Measurements from ENCODE around the gene ALKBH3. TPM values are rescaled to one million over a fixed set of nuclear protein-coding genes. Genes with fewer than 3 reads are reported as not detected.

ALKBH3 gene
- total and polyA plus RNA-seq, 2 of the 13 experiments (the other 11 are each of a cell fraction or from before 2014, with no cell fraction given), result 17.8 to 36.1 TPM

DNA sequence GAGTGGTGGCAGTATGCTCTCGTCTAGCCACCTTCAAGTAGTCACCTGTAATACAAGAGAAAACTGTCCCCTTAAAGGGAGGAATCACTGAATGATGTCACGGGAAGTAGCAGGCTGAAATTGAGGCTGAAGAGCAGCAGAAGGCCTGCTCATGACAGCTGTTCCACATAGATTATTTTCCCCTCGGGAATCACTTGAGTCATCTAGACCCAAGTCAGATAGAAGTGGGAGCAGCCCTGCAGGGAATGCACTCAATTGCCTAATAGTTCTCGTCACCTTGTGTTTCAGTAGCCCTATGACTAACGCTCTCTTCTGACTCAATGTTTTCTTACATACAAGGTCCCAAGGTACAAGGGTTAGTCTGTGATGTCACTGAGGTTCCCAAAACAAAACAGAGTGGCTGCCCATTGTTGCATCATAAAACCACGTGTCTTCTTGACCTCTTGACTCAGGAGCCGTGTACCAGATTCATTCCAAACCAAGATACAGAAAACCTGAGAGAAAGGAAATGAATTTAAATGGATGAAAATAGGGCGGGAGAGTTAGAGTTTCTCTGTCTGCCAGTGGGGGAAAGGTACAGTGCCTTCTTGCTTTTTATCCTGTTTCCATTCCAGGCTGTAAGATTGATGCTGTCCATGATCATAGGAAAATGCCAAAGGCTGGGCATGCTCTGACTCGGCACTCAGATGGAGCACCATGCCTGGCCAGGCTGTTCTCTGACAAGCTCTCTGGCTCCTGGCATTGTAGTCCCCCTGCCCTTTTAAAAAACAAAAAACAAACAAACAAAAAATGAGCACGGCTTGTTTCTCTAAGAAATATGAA lies 40.2 kb downstream of the ALKBH3 start (continued):
- TF ChIP-seq, protein P1, sequence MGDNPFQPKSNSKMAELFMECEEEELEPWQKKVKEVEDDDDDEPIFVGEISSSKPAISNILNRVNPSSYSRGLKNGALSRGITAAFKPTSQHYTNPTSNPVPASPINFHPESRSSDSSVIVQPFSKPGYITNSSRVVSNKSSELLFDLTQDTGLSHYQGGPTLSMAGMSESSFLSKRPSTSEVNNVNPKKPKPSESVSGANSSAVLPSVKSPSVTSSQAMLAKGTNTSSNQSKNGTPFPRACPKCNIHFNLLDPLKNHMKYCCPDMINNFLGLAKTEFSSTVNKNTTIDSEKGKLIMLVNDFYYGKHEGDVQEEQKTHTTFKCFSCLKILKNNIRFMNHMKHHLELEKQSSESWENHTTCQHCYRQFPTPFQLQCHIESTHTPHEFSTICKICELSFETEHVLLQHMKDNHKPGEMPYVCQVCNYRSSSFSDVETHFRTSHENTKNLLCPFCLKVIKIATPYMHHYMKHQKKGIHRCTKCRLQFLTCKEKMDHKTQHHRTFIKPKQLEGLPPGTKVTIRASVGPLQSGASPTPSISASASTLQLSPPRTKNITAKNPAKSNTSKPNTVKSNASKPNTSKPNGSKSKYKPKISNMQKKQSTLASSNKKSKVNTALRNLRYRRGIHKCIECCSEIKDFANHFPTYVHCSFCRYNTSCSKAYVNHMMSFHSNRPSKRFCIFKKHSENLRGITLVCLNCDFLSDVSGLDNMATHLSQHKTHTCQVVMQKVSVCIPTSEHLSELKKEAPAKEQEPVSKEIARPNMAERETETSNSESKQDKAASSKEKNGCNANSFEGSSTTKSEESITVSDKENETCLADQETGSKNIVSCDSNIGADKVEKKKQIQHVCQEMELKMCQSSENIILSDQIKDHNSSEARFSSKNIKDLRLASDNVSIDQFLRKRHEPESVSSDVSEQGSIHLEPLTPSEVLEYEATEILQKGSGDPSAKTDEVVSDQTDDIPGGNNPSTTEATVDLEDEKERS (CRISPR knock-in tag; IDR thresholded peaks at IDR 0.05), result no peak
- TF ChIP-seq ZNF550 (CRISPR knock-in tag; IDR thresholded peaks at IDR 0.05; ENCODE audit: borderline replicate concordance) (no peak), ZNF577 (CRISPR knock-in tag; IDR thresholded peaks at IDR 0.05; ENCODE audit: borderline replicate concordance, low read depth) (no peak), ATAD3A (CRISPR knock-in tag; IDR thresholded peaks at IDR 0.05) (no peak), ADNP (CRISPR knock-in tag; IDR thresholded peaks at IDR 0.05) (no peak), ZNF772 (CRISPR knock-in tag; IDR thresholded peaks at IDR 0.05) (no peak), NCOR1 (IDR thresholded peaks at IDR 0.05; ENCODE audit: borderline replicate concordance, low read length) (peak; percentile 28; the same call in 1 of the 2 replicates), CBX1 (IDR thresholded peaks at IDR 0.05; ENCODE audit: low read depth) (no peak), CCDC6 (CRISPR knock-in tag; IDR thresholded peaks at IDR 0.05) (0 out of 2 replicates have a peak, but pooled peaks have one; percentile 16), EP300 (IDR thresholded peaks at IDR 0.05; ENCODE audit: low read depth in 2 of 2, low read length in 2 of 2) (peak in 1 of 2 experiments; percentile 77; a peak in 1 of 4 replicates), EP300 (CRISPR knock-in tag; IDR thresholded peaks at IDR 0.05; ENCODE audit: borderline replicate concordance) (peak; percentile 58; the same call in 1 of the 2 replicates), ZNF264 (CRISPR knock-in tag; IDR thresholded peaks at IDR 0.05) (no peak), TOPORS (CRISPR knock-in tag; IDR thresholded peaks at IDR 0.05) (no peak), SNRNP70 (IDR thresholded peaks at IDR 0.05; ENCODE audit: low read depth, low read length) (no peak)
- TF ChIP-seq, protein P2, sequence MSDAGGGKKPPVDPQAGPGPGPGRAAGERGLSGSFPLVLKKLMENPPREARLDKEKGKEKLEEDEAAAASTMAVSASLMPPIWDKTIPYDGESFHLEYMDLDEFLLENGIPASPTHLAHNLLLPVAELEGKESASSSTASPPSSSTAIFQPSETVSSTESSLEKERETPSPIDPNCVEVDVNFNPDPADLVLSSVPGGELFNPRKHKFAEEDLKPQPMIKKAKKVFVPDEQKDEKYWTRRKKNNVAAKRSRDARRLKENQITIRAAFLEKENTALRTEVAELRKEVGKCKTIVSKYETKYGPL (CRISPR knock-in tag; IDR thresholded peaks at IDR 0.05), result no peak
- TF ChIP-seq, protein P3, sequence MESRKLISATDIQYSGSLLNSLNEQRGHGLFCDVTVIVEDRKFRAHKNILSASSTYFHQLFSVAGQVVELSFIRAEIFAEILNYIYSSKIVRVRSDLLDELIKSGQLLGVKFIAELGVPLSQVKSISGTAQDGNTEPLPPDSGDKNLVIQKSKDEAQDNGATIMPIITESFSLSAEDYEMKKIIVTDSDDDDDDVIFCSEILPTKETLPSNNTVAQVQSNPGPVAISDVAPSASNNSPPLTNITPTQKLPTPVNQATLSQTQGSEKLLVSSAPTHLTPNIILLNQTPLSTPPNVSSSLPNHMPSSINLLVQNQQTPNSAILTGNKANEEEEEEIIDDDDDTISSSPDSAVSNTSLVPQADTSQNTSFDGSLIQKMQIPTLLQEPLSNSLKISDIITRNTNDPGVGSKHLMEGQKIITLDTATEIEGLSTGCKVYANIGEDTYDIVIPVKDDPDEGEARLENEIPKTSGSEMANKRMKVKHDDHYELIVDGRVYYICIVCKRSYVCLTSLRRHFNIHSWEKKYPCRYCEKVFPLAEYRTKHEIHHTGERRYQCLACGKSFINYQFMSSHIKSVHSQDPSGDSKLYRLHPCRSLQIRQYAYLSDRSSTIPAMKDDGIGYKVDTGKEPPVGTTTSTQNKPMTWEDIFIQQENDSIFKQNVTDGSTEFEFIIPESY (CRISPR knock-in tag; IDR thresholded peaks at IDR 0.05), result peak; percentile 78
- TF ChIP-seq, protein P4, sequence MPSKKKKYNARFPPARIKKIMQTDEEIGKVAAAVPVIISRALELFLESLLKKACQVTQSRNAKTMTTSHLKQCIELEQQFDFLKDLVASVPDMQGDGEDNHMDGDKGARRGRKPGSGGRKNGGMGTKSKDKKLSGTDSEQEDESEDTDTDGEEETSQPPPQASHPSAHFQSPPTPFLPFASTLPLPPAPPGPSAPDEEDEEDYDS (CRISPR knock-in tag; IDR thresholded peaks at IDR 0.05), result no peak
- TF ChIP-seq, protein P5, sequence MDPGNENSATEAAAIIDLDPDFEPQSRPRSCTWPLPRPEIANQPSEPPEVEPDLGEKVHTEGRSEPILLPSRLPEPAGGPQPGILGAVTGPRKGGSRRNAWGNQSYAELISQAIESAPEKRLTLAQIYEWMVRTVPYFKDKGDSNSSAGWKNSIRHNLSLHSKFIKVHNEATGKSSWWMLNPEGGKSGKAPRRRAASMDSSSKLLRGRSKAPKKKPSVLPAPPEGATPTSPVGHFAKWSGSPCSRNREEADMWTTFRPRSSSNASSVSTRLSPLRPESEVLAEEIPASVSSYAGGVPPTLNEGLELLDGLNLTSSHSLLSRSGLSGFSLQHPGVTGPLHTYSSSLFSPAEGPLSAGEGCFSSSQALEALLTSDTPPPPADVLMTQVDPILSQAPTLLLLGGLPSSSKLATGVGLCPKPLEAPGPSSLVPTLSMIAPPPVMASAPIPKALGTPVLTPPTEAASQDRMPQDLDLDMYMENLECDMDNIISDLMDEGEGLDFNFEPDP (CRISPR knock-in tag; conservative IDR thresholded peaks at IDR 0.05), result no peak
- TF ChIP-seq, protein P6, sequence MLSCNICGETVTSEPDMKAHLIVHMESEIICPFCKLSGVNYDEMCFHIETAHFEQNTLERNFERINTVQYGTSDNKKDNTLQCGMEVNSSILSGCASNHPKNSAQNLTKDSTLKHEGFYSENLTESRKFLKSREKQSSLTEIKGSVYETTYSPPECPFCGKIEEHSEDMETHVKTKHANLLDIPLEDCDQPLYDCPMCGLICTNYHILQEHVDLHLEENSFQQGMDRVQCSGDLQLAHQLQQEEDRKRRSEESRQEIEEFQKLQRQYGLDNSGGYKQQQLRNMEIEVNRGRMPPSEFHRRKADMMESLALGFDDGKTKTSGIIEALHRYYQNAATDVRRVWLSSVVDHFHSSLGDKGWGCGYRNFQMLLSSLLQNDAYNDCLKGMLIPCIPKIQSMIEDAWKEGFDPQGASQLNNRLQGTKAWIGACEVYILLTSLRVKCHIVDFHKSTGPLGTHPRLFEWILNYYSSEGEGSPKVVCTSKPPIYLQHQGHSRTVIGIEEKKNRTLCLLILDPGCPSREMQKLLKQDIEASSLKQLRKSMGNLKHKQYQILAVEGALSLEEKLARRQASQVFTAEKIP (CRISPR knock-in tag; IDR thresholded peaks at IDR 0.05; ENCODE audit: borderline replicate concordance), result no peak
